ENCODE measurements around the gene USO1. TPM values are rescaled to one million over a fixed set of nuclear protein-coding genes. Genes with fewer than 3 reads are reported as not detected.

The USO1 gene
- total and polyA plus RNA-seq, 3 donors from 2014 or later = 53.3 to 64.6 (median 57.5) TPM

GRCh38 chr4:75841641-75842520, 117.5 kb downstream of the USO1 start:
- Histone ChIP-seq H3K36me3 (ENCODE audit: low read depth, missing control alignments) (no peaks in the 10 kb centered on the region), H3K27me3 (no peaks in the 10 kb centered on the region), H3K9me3 (no peaks in the 10 kb centered on the region), H3K4me3 (no peak overlapping the region), H3K27ac (no peak overlapping the region), H3K4me1 (no peaks in the 10 kb centered on the region)
- no peak for DNase-seq
- 91 to 92% methylated on average over 8 of the region's 8 CpGs for WGBS, 2 donors
- no peak for TF ChIP-seq POLR2A (IDR thresholded peaks at IDR 0.05)
- TF ChIP-seq CTCF (IDR thresholded peaks at IDR 0.05) = no peak
- intact Hi-C loops (cut with DNase I; ENCODE audit: low total_unique reads) = no loop called here

GRCh38 chr4:75843596-75843995, 119.2 kb downstream of the USO1 start:
- Histone ChIP-seq H3K4me3 (no peak overlapping the region), H3K27me3 (no peaks in the 10 kb centered on the region), H3K27ac (peak overlapping the region in 1 of 2 donors; percentile 44), H3K4me1 (no peaks in the 10 kb centered on the region), H3K9me3 (no peaks in the 10 kb centered on the region), H3K36me3 (ENCODE audit: low read depth, missing control alignments) (no peaks in the 10 kb centered on the region)
- intact Hi-C loops (cut with DNase I; ENCODE audit: low total_unique reads) = no loop called here
- no peak for DNase-seq
- WGBS, 2 donors = 82 to 91% methylated on average over 4 of the region's 4 CpGs
- TF ChIP-seq POLR2A (IDR thresholded peaks at IDR 0.05) (no peak), CTCF (IDR thresholded peaks at IDR 0.05) (no peak)

GRCh38 chr4:75844151-75844662, 119.8 kb downstream of the USO1 start:
- peak; percentile 36 for DNase-seq
- H3K9me3 ChIP-seq = no peaks in the 10 kb centered on the region
- no peak overlapping the region for H3K4me3 ChIP-seq
- H3K27ac ChIP-seq = peak overlapping the region; percentile 28 to 68
- intact Hi-C loops (cut with DNase I; ENCODE audit: low total_unique reads) = no loop called here
- H3K36me3 ChIP-seq (ENCODE audit: low read depth, missing control alignments) = no peaks in the 10 kb centered on the region
- no peaks in the 10 kb centered on the region for H3K27me3 ChIP-seq
- 82 to 86% methylated on average over 3 of the region's 3 CpGs for WGBS, 2 donors
- H3K4me1 ChIP-seq = no peaks in the 10 kb centered on the region
- TF ChIP-seq CTCF (IDR thresholded peaks at IDR 0.05) (no peak), POLR2A (IDR thresholded peaks at IDR 0.05) (no peak)

- no peak overlapping the region for H3K4me3 ChIP-seq
- H3K9me3 ChIP-seq = no peaks in the 10 kb centered on the region
- H3K27me3 ChIP-seq = no peaks in the 10 kb centered on the region
- DNase-seq = no peak
- TF ChIP-seq POLR2A (IDR thresholded peaks at IDR 0.05) (no peak), CTCF (IDR thresholded peaks at IDR 0.05) (no peak)
- 88 to 91% methylated on average over 2 of the region's 2 CpGs for WGBS, 2 donors
- H3K27ac ChIP-seq = no peak overlapping the region
- no peaks in the 10 kb centered on the region for H3K36me3 ChIP-seq (ENCODE audit: low read depth, missing control alignments)
- no peaks in the 10 kb centered on the region for H3K4me1 ChIP-seq
- intact Hi-C loops (cut with DNase I; ENCODE audit: low total_unique reads) = no loop called here
Observed at GRCh38 chr4:75845992-75846391, 121.6 kb downstream of the USO1 start.

Data from testis (tissue), 3 donors.